Neuron (in vitro differentiated cells): ENCODE results near the gene TMEM132A.

Source experiments
- H2AFZ ChIP-seq: one replicate; pipeline ENCODE4 v1.6.1; 2013; ENCODE audit warnings: low read depth, mild to moderate bottlenecking, inconsistent platforms, low read length, moderate library complexity
- H3K27me3 ChIP-seq: one replicate; pipeline ENCODE4 v1.6.1; 2013; ENCODE audit warnings: low read length; ENCODE audit not compliant: insufficient read depth
- H3K36me3 ChIP-seq: one replicate; pipeline ENCODE4 v1.6.1; 2013; ENCODE audit warnings: low read length; ENCODE audit not compliant: insufficient read depth
- H3K4me1 ChIP-seq: one replicate; pipeline ENCODE4 v1.6.1; 2013; ENCODE audit warnings: low read length; ENCODE audit not compliant: insufficient read depth
- H3K4me3 ChIP-seq: 2 replicates; pipeline ENCODE4 v1.5.1; 2013; ENCODE audit warnings: mild to moderate bottlenecking, low read length, moderate library complexity
- H3K9me3 ChIP-seq: one replicate; pipeline ENCODE4 v1.6.1; 2013; ENCODE audit warnings: low read length

Gene TMEM132A

GRCh38 chr11:60912223-60912850, 11.9 kb upstream of the TMEM132A start:
- Histone ChIP-seq H3K4me3 (no peak overlapping the region), H3K9me3 (no peaks in the 10 kb centered on the region), H2AFZ (no peak overlapping the region), H3K27me3 (no peaks in the 10 kb centered on the region), H3K36me3 (no peaks in the 10 kb centered on the region), H3K4me1 (peaks cover 27% of the 10 kb centered on the region)

GRCh38 chr11:60912851-60913528, 11.3 kb upstream of the TMEM132A start:
- no peaks in the 10 kb centered on the region for H3K9me3 ChIP-seq
- no peaks in the 10 kb centered on the region for H3K27me3 ChIP-seq
- H2AFZ ChIP-seq, result peak overlapping the region; percentile 97
- no peaks in the 10 kb centered on the region for H3K36me3 ChIP-seq
- peak overlapping the region; percentile 71 for H3K4me3 ChIP-seq
- peaks cover 27% of the 10 kb centered on the region for H3K4me1 ChIP-seq

- Histone ChIP-seq H3K36me3 (peaks cover 2% of the 10 kb centered on the region), H2AFZ (peak within 1 kb of the TSS; percentile 97), H3K27me3 (no peaks in the 10 kb centered on the region), H3K9me3 (no peaks in the 10 kb centered on the region), H3K4me1 (peaks cover 27% of the 10 kb centered on the region), H3K4me3 (peak within 1 kb of the TSS; percentile 71)
These were observed 10.2 kb upstream of the TMEM132A start, which contains the start of gene TMEM109 for GRCh38 chr11:60913793-60914632. TSS of gene TMEM109 (plus strand) at chr11:60914158. CDS start at chr11:60919694, 5,536 bp downstream.

- H3K4me1 ChIP-seq, result peaks cover 27% of the 10 kb centered on the region
- peak overlapping the region; percentile 97 for H2AFZ ChIP-seq
- no peaks in the 10 kb centered on the region for H3K27me3 ChIP-seq
- H3K36me3 ChIP-seq, result peaks cover 7% of the 10 kb centered on the region
- no peaks in the 10 kb centered on the region for H3K9me3 ChIP-seq
- H3K4me3 ChIP-seq, result peak overlapping the region; percentile 71
These were observed 9.5 kb upstream of the TMEM132A start for GRCh38 chr11:60914633-60915247.

GRCh38 chr11:60915248-60915914, 8.9 kb upstream of the TMEM132A start:
- H3K9me3 ChIP-seq, result no peaks in the 10 kb centered on the region
- peak overlapping the region; percentile 97 for H2AFZ ChIP-seq
- peaks cover 13% of the 10 kb centered on the region for H3K36me3 ChIP-seq
- peak overlapping the region; percentile 71 for H3K4me3 ChIP-seq
- H3K27me3 ChIP-seq, result no peaks in the 10 kb centered on the region
- H3K4me1 ChIP-seq, result peaks cover 27% of the 10 kb centered on the region

- Histone ChIP-seq H3K27me3 (no peaks in the 10 kb centered on the region), H3K4me3 (no peak overlapping the region), H3K36me3 (peaks cover 26% of the 10 kb centered on the region), H3K4me1 (peaks cover 27% of the 10 kb centered on the region), H3K9me3 (no peaks in the 10 kb centered on the region), H2AFZ (no peak overlapping the region)
These were observed 7.5 kb upstream of the TMEM132A start for GRCh38 chr11:60916669-60917206.

- Histone ChIP-seq H3K4me1 (peaks cover 27% of the 10 kb centered on the region), H3K36me3 (peaks cover 32% of the 10 kb centered on the region), H3K27me3 (no peaks in the 10 kb centered on the region), H2AFZ (no peak overlapping the region), H3K4me3 (no peak overlapping the region), H3K9me3 (no peaks in the 10 kb centered on the region)
These were observed 7.0 kb upstream of the TMEM132A start for GRCh38 chr11:60917267-60917666.

GRCh38 chr11:60918251-60918938, 5.9 kb upstream of the TMEM132A start:
- Histone ChIP-seq H3K36me3 (peaks cover 39% of the 10 kb centered on the region), H3K27me3 (no peaks in the 10 kb centered on the region), H3K9me3 (no peaks in the 10 kb centered on the region), H2AFZ (no peak overlapping the region), H3K4me3 (no peak overlapping the region), H3K4me1 (peaks cover 16% of the 10 kb centered on the region)

- Histone ChIP-seq H3K36me3 (peaks cover 39% of the 10 kb centered on the region), H3K9me3 (no peaks in the 10 kb centered on the region), H3K4me1 (peaks cover 17% of the 10 kb centered on the region), H3K27me3 (no peaks in the 10 kb centered on the region), H2AFZ (no peak overlapping the region), H3K4me3 (no peak overlapping the region)
These were observed 5.4 kb upstream of the TMEM132A start for GRCh38 chr11:60918939-60919265.

- H3K4me3 ChIP-seq, result no peak overlapping the region
- H3K9me3 ChIP-seq, result no peaks in the 10 kb centered on the region
- H2AFZ ChIP-seq, result no peak overlapping the region
- H3K4me1 ChIP-seq, result peaks cover 19% of the 10 kb centered on the region
- H3K36me3 ChIP-seq, result peaks cover 39% of the 10 kb centered on the region
- no peaks in the 10 kb centered on the region for H3K27me3 ChIP-seq
These were observed 4.9 kb upstream of the TMEM132A start for GRCh38 chr11:60919320-60919719.

- H3K36me3 ChIP-seq, result peaks cover 39% of the 10 kb centered on the region
- peaks cover 16% of the 10 kb centered on the region for H3K4me1 ChIP-seq
- no peaks in the 10 kb centered on the region for H3K9me3 ChIP-seq
- no peak overlapping the region for H3K4me3 ChIP-seq
- no peaks in the 10 kb centered on the region for H3K27me3 ChIP-seq
- no peak overlapping the region for H2AFZ ChIP-seq
These were observed 4.3 kb upstream of the TMEM132A start for GRCh38 chr11:60919956-60920355.

- Histone ChIP-seq H3K9me3 (no peaks in the 10 kb centered on the region), H3K4me3 (no peak overlapping the region), H3K36me3 (peaks cover 39% of the 10 kb centered on the region), H2AFZ (no peak overlapping the region), H3K4me1 (peaks cover 18% of the 10 kb centered on the region), H3K27me3 (no peaks in the 10 kb centered on the region)
These were observed 3.0 kb upstream of the TMEM132A start for GRCh38 chr11:60921259-60921658.
